KG1 (cell line): ENCODE results near the gene CTNNBIP1.
"Not testable (repeated sequence)": the region's sequence is repeated elsewhere in the genome, so short reads cannot be mapped to it uniquely, and the experiment has no call there.

ENCODE experiments used
- DNase-seq: peaks from one replicate; lab custom pipeline; 2025; lab: John Stamatoyannopoulos, UW

The CTNNBIP1 gene

DNA sequence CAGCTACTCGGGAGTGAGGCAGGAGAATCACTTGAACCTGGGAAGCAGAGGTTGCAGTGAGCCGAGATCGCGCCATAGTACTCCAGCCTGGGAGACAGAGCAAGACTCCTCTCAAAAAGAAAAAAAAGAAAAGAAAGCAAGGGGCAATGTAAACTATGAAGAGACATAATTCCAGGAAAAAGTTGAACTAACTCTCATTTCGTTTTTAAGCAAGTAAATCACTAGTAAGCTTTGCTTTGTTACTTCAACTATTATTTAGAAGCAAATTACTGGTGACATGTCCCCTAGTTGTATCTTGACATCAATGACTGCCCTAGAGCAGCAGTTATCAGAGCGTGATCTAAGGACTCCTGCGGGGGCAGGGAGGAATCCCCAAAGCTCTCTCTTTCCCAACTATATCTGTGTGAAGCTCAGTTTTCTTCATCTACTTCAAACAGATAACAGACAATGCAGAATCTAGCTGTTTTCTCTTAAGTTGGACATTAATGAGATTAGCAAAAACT lies 105.0 kb downstream of the CTNNBIP1 start:
- no peak for DNase-seq

DNA sequence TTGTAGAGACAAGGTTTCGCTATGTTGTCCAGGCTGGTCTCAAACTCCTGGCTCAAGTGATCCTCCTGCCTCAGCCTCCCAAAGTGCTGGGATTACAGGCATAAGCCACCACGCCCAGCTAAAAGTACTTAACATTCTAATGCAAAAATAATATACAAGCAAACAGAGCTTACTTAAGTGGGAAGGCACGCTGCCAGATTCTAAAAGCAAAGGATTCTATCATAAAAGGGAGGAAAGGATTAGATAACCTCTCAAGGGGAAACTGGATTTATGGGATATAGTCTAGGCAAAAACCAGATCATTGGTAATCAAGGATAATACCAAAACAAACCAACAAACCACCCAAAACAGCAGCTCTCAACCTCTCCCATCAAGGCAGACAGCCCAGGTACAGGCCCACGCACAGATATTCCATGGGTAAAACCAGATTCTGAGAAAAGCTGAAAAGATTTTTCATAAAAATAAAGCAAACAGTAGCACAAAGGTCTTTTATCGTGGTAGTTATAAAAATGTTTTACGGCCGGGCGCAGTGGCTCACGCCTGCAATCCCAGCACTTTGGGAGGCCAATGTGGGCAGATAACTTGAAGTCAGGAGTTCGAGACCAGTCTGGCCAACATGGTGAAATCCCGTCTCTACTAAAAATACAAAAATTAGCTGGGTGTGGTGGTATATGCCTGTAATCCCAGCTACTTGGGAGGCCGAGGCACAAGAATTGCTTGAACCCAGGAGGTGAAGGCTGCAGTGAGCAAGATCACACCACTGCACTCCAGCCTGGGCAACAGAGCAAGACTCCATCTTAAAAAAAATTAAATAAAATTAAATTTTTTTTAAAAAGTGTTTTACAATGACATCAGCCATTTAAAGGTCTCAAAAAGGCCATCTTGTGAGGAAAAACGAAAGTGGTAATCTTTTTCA lies 106.8 kb downstream of the CTNNBIP1 start:
- DNase-seq = not testable (repeated sequence)

DNA sequence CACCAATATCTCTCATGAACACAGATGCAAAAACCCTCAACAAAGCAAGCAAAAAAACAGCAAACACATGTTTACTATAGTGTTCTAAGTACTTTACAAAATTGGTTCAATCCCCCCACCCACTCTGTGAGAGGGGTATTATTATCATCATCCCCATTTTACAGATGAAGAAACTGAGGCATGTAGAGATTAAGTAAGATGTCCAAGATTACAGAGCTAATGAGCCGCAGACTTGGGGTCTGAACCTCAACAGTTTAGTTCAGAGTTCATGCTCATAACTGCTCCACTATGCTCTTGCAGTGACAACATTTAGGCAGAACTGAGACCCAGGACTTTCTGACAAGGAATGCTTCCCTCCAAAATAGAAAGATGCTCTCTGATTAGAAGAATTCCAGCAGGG lies 108.2 kb downstream of the CTNNBIP1 start:
- no peak for DNase-seq
